Thoracic aorta (tissue), 2 donors: ENCODE results near the gene TMEM100. TPM values are rescaled to one million over a fixed set of nuclear protein-coding genes. Genes with fewer than 3 reads are reported as not detected.

Experiments
- ATAC-seq: fragments of 150-250 bp; one replicate; pipeline ENCODE4 v1.8.0; 2017; ENCODE audit warnings: low read depth; ENCODE audit not compliant: insufficient number of reproducible peaks, low FRiP score
- DNase-seq: peaks from one replicate; pipeline ENCODE4 v3.0.0-alpha.2; 2020; ENCODE audit warnings: low spot score
- H3K27ac ChIP-seq, 2 donors: fragments of 200-600 bp; sonication (generic); 1 replicate in 1 of 2; 2 replicates in 1 of 2; pipeline ENCODE4 v1.5.1; 2016; ENCODE audit warnings: mild to moderate bottlenecking in 2 of 2, moderate library complexity in 2 of 2
- H3K27me3 ChIP-seq: fragments of 200-600 bp; sonication (generic); replicated peaks from 2 replicates; pipeline ENCODE4 v1.6.0; 2016; ENCODE audit warnings: mild to moderate bottlenecking; ENCODE audit not compliant: insufficient read depth
- H3K36me3 ChIP-seq: fragments of 200-600 bp; sonication (generic); one replicate; pipeline ENCODE4 v1.5.1; 2016
- H3K4me1 ChIP-seq, 2 donors: fragments of 200-600 bp; sonication (generic); 1 replicate in 1 of 2; 2 replicates in 1 of 2; pipeline versions ENCODE4 v1.5.1 to v1.6.0; 2016; ENCODE audit warnings: low read depth in 2 of 2, mild to moderate bottlenecking in 1 of 2; ENCODE audit not compliant: control insufficient read depth in 1 of 2
- H3K4me3 ChIP-seq: fragments of 200-600 bp; sonication (generic); 2 replicates; pipeline ENCODE4 v1.5.1; 2016; ENCODE audit warnings: mild to moderate bottlenecking
- H3K9me3 ChIP-seq: fragments of 200-600 bp; sonication (generic); 2 replicates; pipeline ENCODE4 v1.5.1; 2016
- total RNA-seq, 2 donors: library from RNA; depleted of rRNA; stranded (reverse); fragments of >200 nt; gene quantifications; one replicate each; pipeline versions ENCODE4 v1.1.0 to v1.2.3, GENCODE V29; 2016
- TF ChIP-seq, protein P1 (sequence below): fragments of 200-600 bp; sonication (generic); IDR thresholded peaks from one replicate; pipeline ENCODE4 v1.5.1; 2019; ENCODE audit warnings: antibody characterized with exemption

TMEM100 gene
- total RNA-seq, 2 donors from 2014 or later: 2.2 to 10.7 TPM

GRCh38 chr17:55765472-55765871, 42.8 kb upstream of the TMEM100 start:
- Histone ChIP-seq H3K27ac (no peak overlapping the region), H3K27me3 (no peaks in the 10 kb centered on the region), H3K4me3 (no peak overlapping the region), H3K4me1 (peaks cover 0 to 3% of the 10 kb centered on the region in 2 donors), H3K36me3 (no peaks in the 10 kb centered on the region), H3K9me3 (no peaks in the 10 kb centered on the region)
- TF ChIP-seq, protein P1, sequence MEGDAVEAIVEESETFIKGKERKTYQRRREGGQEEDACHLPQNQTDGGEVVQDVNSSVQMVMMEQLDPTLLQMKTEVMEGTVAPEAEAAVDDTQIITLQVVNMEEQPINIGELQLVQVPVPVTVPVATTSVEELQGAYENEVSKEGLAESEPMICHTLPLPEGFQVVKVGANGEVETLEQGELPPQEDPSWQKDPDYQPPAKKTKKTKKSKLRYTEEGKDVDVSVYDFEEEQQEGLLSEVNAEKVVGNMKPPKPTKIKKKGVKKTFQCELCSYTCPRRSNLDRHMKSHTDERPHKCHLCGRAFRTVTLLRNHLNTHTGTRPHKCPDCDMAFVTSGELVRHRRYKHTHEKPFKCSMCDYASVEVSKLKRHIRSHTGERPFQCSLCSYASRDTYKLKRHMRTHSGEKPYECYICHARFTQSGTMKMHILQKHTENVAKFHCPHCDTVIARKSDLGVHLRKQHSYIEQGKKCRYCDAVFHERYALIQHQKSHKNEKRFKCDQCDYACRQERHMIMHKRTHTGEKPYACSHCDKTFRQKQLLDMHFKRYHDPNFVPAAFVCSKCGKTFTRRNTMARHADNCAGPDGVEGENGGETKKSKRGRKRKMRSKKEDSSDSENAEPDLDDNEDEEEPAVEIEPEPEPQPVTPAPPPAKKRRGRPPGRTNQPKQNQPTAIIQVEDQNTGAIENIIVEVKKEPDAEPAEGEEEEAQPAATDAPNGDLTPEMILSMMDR: no peak
- DNase-seq: no peak
- no peak for ATAC-seq

- Histone ChIP-seq H3K27me3 (no peaks in the 10 kb centered on the region), H3K4me3 (no peak overlapping the region), H3K36me3 (no peaks in the 10 kb centered on the region), H3K27ac (no peak overlapping the region), H3K9me3 (no peaks in the 10 kb centered on the region), H3K4me1 (peaks cover 0 to 3% of the 10 kb centered on the region in 2 donors)
- TF ChIP-seq, protein P1: no peak
- ATAC-seq: no peak
- DNase-seq: no peak
Measured at GRCh38 chr17:55764610-55765009, 41.9 kb upstream of the TMEM100 start.

DNA sequence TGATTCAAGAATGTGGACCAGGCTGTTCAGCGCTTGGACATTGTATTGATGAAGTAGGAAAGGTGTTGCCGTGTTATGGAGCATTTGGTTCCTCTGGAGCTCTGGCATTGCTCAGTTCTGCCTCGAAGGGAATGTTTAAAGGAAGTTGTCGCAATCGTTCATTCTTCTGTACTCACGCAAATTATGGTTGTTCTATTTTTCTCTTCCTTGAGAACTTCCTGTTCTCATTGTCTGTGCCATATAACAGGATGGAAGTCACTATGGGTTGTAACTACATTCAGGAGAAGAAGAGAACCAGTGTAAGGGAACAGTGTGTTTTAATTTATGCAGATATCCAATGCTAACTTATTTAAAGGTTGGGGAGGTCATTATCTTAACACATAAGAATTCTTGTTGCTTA, 41.2 kb upstream of the TMEM100 start:
- TF ChIP-seq, protein P1: no peak
- no peak for DNase-seq
- H3K4me3 ChIP-seq: no peak overlapping the region
- H3K27ac ChIP-seq: no peak overlapping the region
- ATAC-seq: no peak
- H3K9me3 ChIP-seq: no peaks in the 10 kb centered on the region
- H3K4me1 ChIP-seq: peaks cover 0 to 3% of the 10 kb centered on the region in 2 donors
- no peaks in the 10 kb centered on the region for H3K36me3 ChIP-seq
- no peaks in the 10 kb centered on the region for H3K27me3 ChIP-seq

DNA sequence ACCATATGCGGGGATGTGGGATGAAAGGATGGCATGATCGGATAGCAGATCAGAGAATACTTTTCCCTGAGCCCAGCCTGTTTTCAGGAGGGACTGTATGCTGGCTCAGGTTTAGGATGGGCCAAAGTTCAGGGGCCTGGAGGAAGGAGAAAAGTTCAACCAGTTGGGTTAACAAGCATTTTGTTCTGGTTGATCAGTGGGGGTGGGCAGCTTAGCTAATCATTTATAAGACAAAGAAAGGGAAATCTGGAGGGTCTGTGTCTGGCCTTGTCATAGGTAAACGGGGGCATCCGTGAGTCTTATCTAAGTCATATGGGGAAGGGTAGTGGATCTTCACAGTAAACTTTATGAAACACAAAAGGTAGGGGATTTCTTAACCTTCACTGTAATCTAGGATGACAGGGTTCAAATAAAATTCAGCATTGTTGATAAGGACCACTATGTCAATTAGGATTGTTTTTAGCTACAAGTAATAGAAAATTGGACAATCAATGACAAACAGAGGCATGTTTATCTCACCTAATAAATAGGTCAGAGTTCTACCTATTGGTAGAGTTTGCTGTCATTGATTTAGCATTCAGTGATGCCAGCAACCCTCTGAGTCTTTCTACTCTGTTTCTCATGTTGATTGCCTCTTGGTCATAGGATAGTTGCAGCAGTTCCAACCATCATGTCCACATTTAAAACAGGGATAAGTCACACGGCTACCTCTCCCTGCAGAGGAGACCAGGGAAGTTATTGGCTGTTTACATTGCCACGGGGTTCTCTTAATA, 39.6 kb upstream of the TMEM100 start:
- Histone ChIP-seq H3K9me3 (no peaks in the 10 kb centered on the region), H3K36me3 (no peaks in the 10 kb centered on the region), H3K4me3 (no peak overlapping the region), H3K27me3 (no peaks in the 10 kb centered on the region), H3K4me1 (peaks cover 0 to 3% of the 10 kb centered on the region in 2 donors), H3K27ac (no peak overlapping the region)
- DNase-seq (no peak), ATAC-seq (no peak)
- TF ChIP-seq, protein P1: no peak

DNA sequence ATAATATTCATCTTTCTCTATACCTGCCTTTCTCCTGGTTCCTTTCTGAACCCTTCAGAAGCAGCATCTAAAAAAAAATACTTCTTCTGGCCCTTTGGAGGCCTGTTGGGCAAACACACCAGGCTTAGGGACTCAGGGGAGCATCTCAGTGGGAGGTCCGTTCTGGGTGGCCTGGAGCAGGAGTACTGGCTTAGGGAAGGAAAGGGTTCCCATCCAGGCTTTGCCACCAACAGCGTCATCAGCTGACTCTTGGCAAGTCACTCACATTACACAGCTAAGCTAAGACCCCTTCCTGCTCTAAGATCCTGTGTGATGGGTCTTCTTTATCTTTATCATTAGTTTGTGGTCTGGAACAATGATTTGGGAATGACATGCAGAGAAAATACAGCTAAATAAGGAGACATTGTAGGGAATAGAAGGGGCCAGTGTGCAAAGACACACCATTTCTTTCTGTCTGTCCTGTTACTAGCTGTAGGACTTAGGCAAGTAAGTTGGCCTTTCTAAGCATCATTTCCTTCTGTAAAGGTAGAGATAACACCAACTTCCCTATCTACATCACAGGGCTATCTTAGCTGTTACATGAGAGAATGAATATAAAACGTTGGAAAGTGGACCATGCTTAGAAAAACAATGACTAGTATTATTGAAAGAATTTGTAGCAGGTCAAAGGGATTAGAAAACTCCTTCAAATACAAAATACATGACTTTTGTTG, 38.1 kb upstream of the TMEM100 start:
- Histone ChIP-seq H3K9me3 (no peaks in the 10 kb centered on the region), H3K36me3 (no peaks in the 10 kb centered on the region), H3K4me3 (no peak overlapping the region), H3K4me1 (peaks cover 0 to 3% of the 10 kb centered on the region in 2 donors), H3K27me3 (no peaks in the 10 kb centered on the region), H3K27ac (no peak overlapping the region)
- TF ChIP-seq, protein P1: no peak
- ATAC-seq: no peak
- no peak for DNase-seq
